IPS-20b (cell line): ENCODE results near the gene FPR2.

Source experiments
- H3K27ac ChIP-seq: one replicate; pipeline ENCODE4 v1.5.1; 2013; ENCODE audit warnings: low read length
- H3K27me3 ChIP-seq: 2 replicates; pipeline ENCODE4 v1.6.1; 2013; ENCODE audit warnings: mild to moderate bottlenecking, low read length, inconsistent platforms; ENCODE audit not compliant: insufficient read depth
- H3K36me3 ChIP-seq: 2 replicates; pipeline ENCODE4 v1.6.1; 2013; ENCODE audit warnings: low read depth, mild to moderate bottlenecking, inconsistent platforms, low read length, moderate library complexity; ENCODE audit not compliant: insufficient read depth
- H3K4me1 ChIP-seq: 2 replicates; pipeline ENCODE4 v1.6.1; 2013; ENCODE audit warnings: mild to moderate bottlenecking, control low read depth, inconsistent platforms, low read length, moderate library complexity; ENCODE audit not compliant: insufficient read depth
- H3K4me3 ChIP-seq: 2 replicates; pipeline ENCODE4 v1.5.1; 2013; ENCODE audit warnings: mild to moderate bottlenecking, low read length, inconsistent platforms
- H3K9ac ChIP-seq: 2 replicates; pipeline ENCODE4 v1.6.1; 2013; ENCODE audit warnings: low read depth, mild to moderate bottlenecking, inconsistent platforms, low read length, moderate library complexity
- H3K9me3 ChIP-seq: 2 replicates; pipeline ENCODE4 v1.6.1; 2013; ENCODE audit warnings: mild to moderate bottlenecking, low read depth, low read length, inconsistent platforms; ENCODE audit not compliant: insufficient read depth

FPR2 gene

DNA sequence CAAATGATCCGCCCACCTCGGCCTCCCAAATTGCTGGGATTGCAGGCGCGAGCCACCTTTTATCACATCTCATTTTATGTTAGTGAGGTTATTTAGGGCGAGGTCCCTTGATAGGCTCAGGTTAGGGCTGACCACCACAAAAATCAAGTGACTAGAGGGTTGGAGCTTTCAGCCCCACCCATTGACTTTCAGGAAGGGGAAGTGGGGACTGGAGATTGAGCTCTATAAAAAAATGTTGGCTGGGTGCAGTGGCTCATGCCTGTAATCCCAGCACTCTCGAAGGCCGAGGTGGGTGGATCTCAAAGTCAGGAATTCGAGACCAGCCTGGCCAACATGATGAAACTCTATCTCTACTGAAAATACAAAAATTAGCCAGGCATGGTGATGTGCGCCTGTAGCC is 54.1 kb downstream of the FPR2 start:
- H3K4me3 ChIP-seq: no peak overlapping the region
- no peak overlapping the region for H3K9ac ChIP-seq
- H3K9me3 ChIP-seq: peaks cover 64% of the 10 kb centered on the region
- H3K27ac ChIP-seq: no peak overlapping the region
- no peaks in the 10 kb centered on the region for H3K36me3 ChIP-seq
- H3K4me1 ChIP-seq: no peaks in the 10 kb centered on the region
- H3K27me3 ChIP-seq: no peaks in the 10 kb centered on the region

- Histone ChIP-seq H3K9me3 (peaks cover 64% of the 10 kb centered on the region), H3K36me3 (no peaks in the 10 kb centered on the region), H3K27me3 (no peaks in the 10 kb centered on the region), H3K4me1 (no peaks in the 10 kb centered on the region), H3K9ac (no peak overlapping the region), H3K27ac (no peak overlapping the region), H3K4me3 (no peak overlapping the region)
Measured at GRCh38 chr19:51816711-51817110, 55.7 kb downstream of the FPR2 start.

DNA sequence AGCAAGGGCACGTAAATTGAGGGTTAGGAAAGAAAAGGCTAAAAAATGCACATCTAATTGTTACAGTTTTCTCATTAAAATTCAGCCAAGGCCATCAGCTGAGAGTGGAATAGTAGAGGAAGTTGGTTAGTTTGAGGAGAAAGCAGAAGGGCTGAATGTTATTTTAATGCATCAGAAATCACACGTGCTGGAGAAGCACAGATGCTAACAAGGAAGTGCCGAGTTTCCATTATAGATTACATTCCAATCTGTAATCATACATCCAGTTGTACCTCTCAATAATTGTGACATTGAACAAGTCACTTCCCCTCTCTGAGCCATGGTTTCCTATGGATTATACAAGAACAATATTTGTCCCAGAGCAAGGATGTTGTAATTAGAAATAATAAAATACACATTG is 59.0 kb downstream of the FPR2 start:
- Histone ChIP-seq H3K36me3 (no peaks in the 10 kb centered on the region), H3K27me3 (no peaks in the 10 kb centered on the region), H3K4me1 (no peaks in the 10 kb centered on the region), H3K9ac (no peak overlapping the region), H3K9me3 (peaks cover 62% of the 10 kb centered on the region), H3K4me3 (no peak overlapping the region), H3K27ac (no peak overlapping the region)
